MCF 10A (cell line): Measurements from ENCODE around the gene GOLGA5. TPM values are rescaled to one million over a fixed set of nuclear protein-coding genes. Genes with fewer than 3 reads are reported as not detected.

Experiments used
- BruUV-seq: library from RNA; stranded (reverse); fragments of 400-500 nt; replicated peaks from 2 replicates; lab custom pipeline; 2021; lab: Mats Ljungman, UMichigan
- CTCF ChIA-PET: fragments of 300-600 bp; sonication (Branson Sonifier 250); formaldehyde crosslinking; extraction: SDS; loops from one replicate; lab custom pipeline; 2021; ENCODE audit warnings: antibody characterized with exemption, inconsistent platforms; lab: Yijun Ruan, JAX
- POLR2A ChIA-PET: fragments of 300-600, 350-650 bp; sonication (Branson Sonifier 250); formaldehyde crosslinking; extraction: SDS; loops from one replicate; lab custom pipeline; 2020; ENCODE audit warnings: antibody characterized with exemption, inconsistent platforms; lab: Yijun Ruan, JAX
- DNase-seq: peaks from one replicate; pipeline ENCODE4 v3.0.0-alpha.2; 2018; ENCODE audit not compliant: unreplicated experiment
- H3K27ac Mint-ChIP-seq: one replicate; pipeline ENCODE4 v1.8.0; 2022; ENCODE audit warnings: mild to moderate bottlenecking, low read depth, mixed read lengths; ENCODE audit not compliant: unreplicated experiment
- H3K27me3 Mint-ChIP-seq: one replicate; pipeline ENCODE4 v1.8.0; 2022; ENCODE audit warnings: mixed read lengths; ENCODE audit not compliant: insufficient read depth, unreplicated experiment
- H3K36me3 Mint-ChIP-seq: one replicate; pipeline ENCODE4 v1.8.0; 2022; ENCODE audit warnings: mild to moderate bottlenecking, moderate library complexity, mixed read lengths; ENCODE audit not compliant: insufficient read depth, unreplicated experiment
- H3K4me1 Mint-ChIP-seq: one replicate; pipeline ENCODE4 v1.8.0; 2022; ENCODE audit warnings: mixed read lengths; ENCODE audit not compliant: insufficient read depth, unreplicated experiment
- H3K4me3 Mint-ChIP-seq: one replicate; pipeline ENCODE4 v1.8.0; 2022; ENCODE audit warnings: mild to moderate bottlenecking, moderate library complexity, mixed read lengths; ENCODE audit not compliant: unreplicated experiment
- H3K9me3 Mint-ChIP-seq: one replicate; pipeline ENCODE4 v1.8.0; 2022; ENCODE audit warnings: mixed read lengths; ENCODE audit not compliant: unreplicated experiment
- intact Hi-C: fragments of 100-400 bp; cut with micrococcal nuclease; formaldehyde crosslinking; loops from 2 replicates; pipeline ENCODE4 v1.14.1; 2022
- total RNA-seq: library from RNA; stranded (reverse); gene quantifications from 2 replicates; pipeline ENCODE4 v1.2.3, GENCODE V29; 2022
- TF ChIP-seq, protein P1 (sequence below): fragments of 200-600 bp; IDR thresholded peaks from one replicate; pipeline ENCODE4 v1.8.0; 2022; ENCODE audit warnings: antibody characterized with exemption, mild to moderate bottlenecking; ENCODE audit not compliant: unreplicated experiment

GOLGA5 gene
- total RNA-seq, 1 experiment from 2014 or later, result 64.8 TPM

DNA sequence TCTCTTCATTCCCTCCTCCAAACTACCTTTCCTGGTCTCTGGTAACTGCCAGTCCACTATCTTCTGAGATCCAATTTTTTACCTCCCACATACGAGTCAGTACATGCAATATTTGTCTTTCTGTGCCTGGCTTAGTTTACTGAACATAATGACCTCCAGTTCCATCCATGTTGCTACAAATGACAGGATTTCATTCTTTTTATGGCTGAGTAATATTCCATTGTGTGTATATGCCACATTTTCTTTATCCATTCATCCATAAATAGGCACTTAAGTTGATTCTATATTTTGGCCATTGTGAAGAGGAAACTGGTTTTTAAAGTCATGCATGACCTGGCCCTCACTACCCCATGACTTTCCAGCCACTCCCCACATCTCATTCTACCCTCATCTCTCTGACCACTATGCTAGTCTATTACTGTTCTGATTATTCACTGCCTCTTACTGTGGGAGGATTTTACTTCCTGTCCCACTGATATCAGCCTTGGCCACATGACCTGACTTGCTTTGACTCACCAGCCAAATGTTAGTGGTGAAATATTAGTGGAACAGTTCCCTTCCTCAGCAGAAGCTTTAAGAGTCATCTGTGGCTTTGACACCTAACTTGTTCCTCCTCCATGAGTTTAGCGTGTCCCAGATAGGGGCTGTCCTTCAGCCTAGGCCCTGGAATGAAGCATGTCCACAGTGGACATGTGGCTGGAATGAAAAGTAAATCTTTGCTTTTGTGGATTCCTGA, 52.2 kb downstream of the GOLGA5 start:
- peak; percentile 49 for DNase-seq
- no TSS peak for BruUV-seq
- intact Hi-C loops, result no loop called here
- H3K9me3 Mint-ChIP-seq, result peaks cover 4% of the 10 kb centered on the region
- CTCF ChIA-PET, result interaction anchor here (0.6 to 0.7 kb wide), 4 partner anchors 35 to 693 kb away, joined by 3 to 4 read pairs (median 4); no protein-coding TSS in a partner anchor
- TF ChIP-seq, protein P1, sequence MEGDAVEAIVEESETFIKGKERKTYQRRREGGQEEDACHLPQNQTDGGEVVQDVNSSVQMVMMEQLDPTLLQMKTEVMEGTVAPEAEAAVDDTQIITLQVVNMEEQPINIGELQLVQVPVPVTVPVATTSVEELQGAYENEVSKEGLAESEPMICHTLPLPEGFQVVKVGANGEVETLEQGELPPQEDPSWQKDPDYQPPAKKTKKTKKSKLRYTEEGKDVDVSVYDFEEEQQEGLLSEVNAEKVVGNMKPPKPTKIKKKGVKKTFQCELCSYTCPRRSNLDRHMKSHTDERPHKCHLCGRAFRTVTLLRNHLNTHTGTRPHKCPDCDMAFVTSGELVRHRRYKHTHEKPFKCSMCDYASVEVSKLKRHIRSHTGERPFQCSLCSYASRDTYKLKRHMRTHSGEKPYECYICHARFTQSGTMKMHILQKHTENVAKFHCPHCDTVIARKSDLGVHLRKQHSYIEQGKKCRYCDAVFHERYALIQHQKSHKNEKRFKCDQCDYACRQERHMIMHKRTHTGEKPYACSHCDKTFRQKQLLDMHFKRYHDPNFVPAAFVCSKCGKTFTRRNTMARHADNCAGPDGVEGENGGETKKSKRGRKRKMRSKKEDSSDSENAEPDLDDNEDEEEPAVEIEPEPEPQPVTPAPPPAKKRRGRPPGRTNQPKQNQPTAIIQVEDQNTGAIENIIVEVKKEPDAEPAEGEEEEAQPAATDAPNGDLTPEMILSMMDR, result no peak
- H3K27me3 Mint-ChIP-seq, result no peaks in the 10 kb centered on the region
- peaks cover 20% of the 10 kb centered on the region for H3K36me3 Mint-ChIP-seq
- H3K4me3 Mint-ChIP-seq, result no peak overlapping the region
- no peak overlapping the region for H3K27ac Mint-ChIP-seq
- POLR2A ChIA-PET, result no interaction called here
- peaks cover 10% of the 10 kb centered on the region for H3K4me1 Mint-ChIP-seq

DNA sequence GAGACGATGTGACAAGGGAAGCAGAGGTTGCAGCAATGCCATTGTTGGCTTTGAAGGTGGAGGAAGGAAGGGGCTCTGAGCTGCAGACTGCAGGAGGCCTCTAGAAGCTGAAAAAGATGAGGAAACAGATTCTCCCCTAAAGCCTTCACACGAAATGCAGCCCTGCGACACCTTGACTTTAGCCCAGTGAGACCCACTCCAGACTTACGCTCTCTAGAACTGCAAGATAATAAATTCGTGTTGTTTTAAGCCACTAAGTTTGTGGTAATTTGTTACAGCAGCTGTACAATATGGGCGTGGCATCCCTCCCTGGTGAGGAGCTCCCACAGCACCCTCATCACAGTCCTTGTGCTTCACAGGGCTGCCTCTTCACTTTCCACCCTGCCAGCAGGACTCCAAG, 53.2 kb downstream of the GOLGA5 start:
- TF ChIP-seq, protein P1, result no peak
- Mint-ChIP-seq H3K4me1 (peaks cover 10% of the 10 kb centered on the region), H3K27ac (no peak overlapping the region), H3K9me3 (peaks cover 4% of the 10 kb centered on the region), H3K4me3 (no peak overlapping the region), H3K27me3 (no peaks in the 10 kb centered on the region), H3K36me3 (peaks cover 10% of the 10 kb centered on the region)
- BruUV-seq, result no TSS peak
- intact Hi-C loops, result no loop called here
- no peak for DNase-seq
- ChIA-PET CTCF (interaction anchor here (0.6 to 1.3 kb wide), 4 partner anchors 33 to 331 kb away, joined by 3 read pairs; no protein-coding TSS in a partner anchor), POLR2A (interaction anchor here (0.6 kb wide), 1 partner anchor 328 kb away, joined by 3 read pairs; no protein-coding TSS in a partner anchor)

DNA sequence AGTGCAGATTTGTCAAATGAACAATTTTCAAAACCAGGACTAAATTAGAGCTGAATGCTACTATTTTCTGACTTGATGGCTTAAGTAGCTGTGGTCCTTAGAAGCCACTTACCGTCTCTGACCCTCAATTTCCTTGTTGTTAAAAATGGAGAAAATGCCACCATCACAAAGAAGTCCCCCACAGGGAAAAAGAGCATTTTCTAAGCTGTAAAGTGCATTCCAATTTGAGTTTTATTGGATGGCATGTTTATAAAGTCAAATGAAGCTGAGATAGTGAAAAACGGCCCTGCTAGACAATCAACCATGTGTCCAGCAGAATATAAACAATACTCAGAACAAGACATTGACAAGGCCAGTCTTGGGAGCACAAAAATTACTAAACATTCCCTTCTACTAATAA, 53.6 kb downstream of the GOLGA5 start:
- Mint-ChIP-seq H3K36me3 (peaks cover 8% of the 10 kb centered on the region), H3K4me3 (no peak overlapping the region), H3K27me3 (no peaks in the 10 kb centered on the region), H3K27ac (no peak overlapping the region), H3K4me1 (peaks cover 10% of the 10 kb centered on the region), H3K9me3 (peaks cover 4% of the 10 kb centered on the region)
- ChIA-PET CTCF (interaction anchor here (0.7 to 1.3 kb wide), 3 partner anchors 33 to 298 kb away, joined by 3 to 4 read pairs (median 3); no protein-coding TSS in a partner anchor), POLR2A (interaction anchor here (0.6 kb wide), 1 partner anchor 327 kb away, joined by 3 read pairs; no protein-coding TSS in a partner anchor)
- intact Hi-C loops, result no loop called here
- TF ChIP-seq, protein P1, result no peak
- BruUV-seq, result no TSS peak
- DNase-seq, result no peak

DNA sequence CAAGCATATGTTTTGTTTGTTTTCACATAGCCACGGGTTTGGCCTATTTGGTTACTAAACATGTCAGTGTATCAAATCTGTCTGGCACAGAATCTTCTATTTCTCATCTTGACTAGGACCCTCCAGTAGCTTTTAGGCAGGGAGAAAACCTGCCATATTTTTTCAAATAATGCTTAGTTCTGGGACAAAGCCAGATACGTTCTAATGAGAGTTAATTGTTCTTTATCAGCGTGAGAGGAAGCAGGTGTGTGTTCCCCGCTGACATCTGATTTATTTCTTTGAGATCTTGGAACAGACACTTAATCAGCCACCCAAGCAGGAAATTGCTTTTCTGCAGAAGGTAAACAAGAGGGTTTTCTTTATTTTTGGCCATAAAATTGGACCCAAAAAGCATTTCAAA, 54.8 kb downstream of the GOLGA5 start:
- POLR2A ChIA-PET, result no interaction called here
- Mint-ChIP-seq H3K4me1 (peaks cover 10% of the 10 kb centered on the region), H3K4me3 (no peak overlapping the region), H3K9me3 (peaks cover 4% of the 10 kb centered on the region), H3K36me3 (no peaks in the 10 kb centered on the region), H3K27me3 (peaks cover 6% of the 10 kb centered on the region), H3K27ac (no peak overlapping the region)
- DNase-seq, result no peak
- intact Hi-C loops, result no loop called here
- TF ChIP-seq, protein P1, result no peak
- no TSS peak for BruUV-seq
- CTCF ChIA-PET, result no interaction called here
